ENCODE measurements around the gene YIF1B. TPM values are rescaled to one million over a fixed set of nuclear protein-coding genes. Genes with fewer than 3 reads are reported as not detected.

YIF1B gene
- total RNA-seq, 1 donor from 2014 or later, result 36.5 TPM

Other genes with a start within 250 kb of the YIF1B start
- gene DPF1, start 91.7 kb downstream of the YIF1B start, total RNA-seq, result not detected
- gene PPP1R14A, start 59.6 kb downstream of the YIF1B start, total RNA-seq, result 193 TPM
- 13.8 TPM for gene SPINT2, start 51.4 kb downstream of the YIF1B start, total RNA-seq
- gene C19orf33, start 11.7 kb downstream of the YIF1B start, total RNA-seq, result 2.2 TPM
- gene KCNK6, start 3.9 kb upstream of the YIF1B start, total RNA-seq, result 14.3 TPM
- gene CATSPERG, start 19.9 kb upstream of the YIF1B start, total RNA-seq, result 3.2 TPM
- 288 TPM for gene PSMD8, start 58.6 kb upstream of the YIF1B start, total RNA-seq
- gene GGN, start 72.1 kb upstream of the YIF1B start, total RNA-seq, result 1.0 TPM
- gene SPRED3, start 72.8 kb upstream of the YIF1B start, total RNA-seq, result 2.2 TPM
- 11.8 TPM for gene FAM98C, start 87.1 kb upstream of the YIF1B start, total RNA-seq
- 8.4 TPM for gene RASGRP4, start 110.3 kb upstream of the YIF1B start, total RNA-seq
- gene RYR1, start 117.7 kb upstream of the YIF1B start, total RNA-seq, result 4.8 TPM